K562 (cell line): Measurements from ENCODE around the gene MYO3B. TPM values are rescaled to one million over a fixed set of nuclear protein-coding genes. Genes with fewer than 3 reads are reported as not detected.

Source experiments
- BHLHE40 ChIP-seq: IDR thresholded peaks from 2 replicates; pipeline ENCODE4 v1.6.1; 2011; ENCODE audit warnings: low read length, improper control_type of control experiment
- E2F3 ChIP-seq: fragments of 250-450 bp; sonication (Bioruptor Pico); IDR thresholded peaks from 2 replicates; pipeline ENCODE4 v1.4.0; 2020; ENCODE audit warnings: mild to moderate bottlenecking
- ELF1 ChIP-seq: fragments of 200-800 bp; sonication (Bioruptor generic); IDR thresholded peaks from 2 replicates; pipeline ENCODE4 v1.6.1; 2016; ENCODE audit warnings: missing genetic modification characterization, missing compliant biosample characterization
- HNRNPK ChIP-seq: fragments of 200-400 bp; formaldehyde crosslinking; IDR thresholded peaks from one replicate; pipeline ENCODE4 v1.6.1; 2018; ENCODE audit warnings: mild to moderate bottlenecking, low read depth, low read length; ENCODE audit not compliant: poor library complexity, severe bottlenecking
- MTF1 ChIP-seq: fragments of 250-450 bp; sonication (Bioruptor Pico); IDR thresholded peaks from 2 replicates; pipeline ENCODE4 v1.9.0; 2021; ENCODE audit warnings: moderate library complexity, mild to moderate bottlenecking, inconsistent platforms, borderline replicate concordance
- PHB ChIP-seq: fragments of 250-450 bp; sonication (Bioruptor Pico); IDR thresholded peaks from 2 replicates; pipeline ENCODE4 v1.5.0; 2021
- SMARCB1 ChIP-seq: IDR thresholded peaks from 2 replicates; pipeline ENCODE4 v1.6.1; 2011; ENCODE audit warnings: improper control_type of control experiment, low read depth; ENCODE audit not compliant: insufficient read length
- ZNF589 ChIP-seq: fragments of 200-800 bp; sonication (Bioruptor generic); IDR thresholded peaks from 2 replicates; pipeline ENCODE4 v1.6.1; 2016; ENCODE audit warnings: low read depth, missing genetic modification characterization, missing compliant biosample characterization
- polyA plus RNA-seq, 8 experiments: library from polyadenylated mRNA; depleted of rRNA in 4 of 8; stranded (reverse) in 5 of 8; unstranded in 3 of 8; fragments of >200 nt; fragmentation: Nextera tagmentation in 2 of 8; fragmentation: Illumina TruSeq in 1 of 8; extraction: Ambion mirVana in 2 of 8; extraction: Trizol in 1 of 8; gene quantifications; 2 replicates each; pipeline versions ENCODE4 v1.2.1 to v1.2.3, GENCODE V29; 2011 to 2014; ENCODE audit warnings: inconsistent platforms in 1 of 8, missing spikeins in 1 of 8
- total RNA-seq, 7 experiments: library from RNA; depleted of rRNA in 6 of 7; stranded (reverse); fragments of >200 nt in 6 of 7; fragmentation: Illumina TruSeq in 2 of 7; extraction: Trizol in 2 of 7; gene quantifications; 2 replicates each; pipeline versions ENCODE4 v1.2.1 to v1.2.3, GENCODE V29; 2011 to 2021; ENCODE audit warnings: low replicate concordance in 1 of 7
- TF ChIP-seq, protein P1 (sequence below), 2 experiments: fragments of 200-800 bp in 1 of 2; sonication (Bioruptor generic) in 1 of 2; sonication (generic) in 1 of 2; formaldehyde crosslinking in 1 of 2; IDR thresholded peaks in 1 of 2; conservative IDR thresholded peaks in 1 of 2; 2 replicates each; pipeline versions ENCODE4 v1.5.0 to v1.6.1; 2016 to 2020; ENCODE audit warnings: missing compliant biosample characterization in 1 of 2, missing genetic modification characterization in 1 of 2, missing genetic modification reagents in 1 of 2
- TF ChIP-seq, protein P2 (sequence below): sonication (generic); formaldehyde crosslinking; IDR thresholded peaks from 2 replicates; pipeline ENCODE4 v1.8.0; 2022; ENCODE audit warnings: missing genetic modification reagents, mild to moderate bottlenecking, borderline replicate concordance
- TF ChIP-seq, protein P3 (sequence below), 2 experiments: fragments of 450-650 bp; formaldehyde crosslinking in 1 of 2; IDR thresholded peaks; 2 replicates each; pipeline versions ENCODE4 v1.4.0 to v1.6.1; 2014 to 2020; ENCODE audit warnings: mild to moderate bottlenecking in 2 of 2, borderline replicate concordance in 1 of 2, low read depth in 1 of 2
- TF ChIP-seq, protein P4 (sequence below): sonication (generic); formaldehyde crosslinking; IDR thresholded peaks from 2 replicates; pipeline ENCODE4 v1.8.1; 2023; ENCODE audit warnings: mild to moderate bottlenecking, missing genetic modification reagents, moderate library complexity

Gene MYO3B
- total and polyA plus RNA-seq, 9 of the 15 experiments (the other 6 are each of a cell fraction or from before 2014, with no cell fraction given): 2.7 to 6.5 (median 3.6) TPM

DNA sequence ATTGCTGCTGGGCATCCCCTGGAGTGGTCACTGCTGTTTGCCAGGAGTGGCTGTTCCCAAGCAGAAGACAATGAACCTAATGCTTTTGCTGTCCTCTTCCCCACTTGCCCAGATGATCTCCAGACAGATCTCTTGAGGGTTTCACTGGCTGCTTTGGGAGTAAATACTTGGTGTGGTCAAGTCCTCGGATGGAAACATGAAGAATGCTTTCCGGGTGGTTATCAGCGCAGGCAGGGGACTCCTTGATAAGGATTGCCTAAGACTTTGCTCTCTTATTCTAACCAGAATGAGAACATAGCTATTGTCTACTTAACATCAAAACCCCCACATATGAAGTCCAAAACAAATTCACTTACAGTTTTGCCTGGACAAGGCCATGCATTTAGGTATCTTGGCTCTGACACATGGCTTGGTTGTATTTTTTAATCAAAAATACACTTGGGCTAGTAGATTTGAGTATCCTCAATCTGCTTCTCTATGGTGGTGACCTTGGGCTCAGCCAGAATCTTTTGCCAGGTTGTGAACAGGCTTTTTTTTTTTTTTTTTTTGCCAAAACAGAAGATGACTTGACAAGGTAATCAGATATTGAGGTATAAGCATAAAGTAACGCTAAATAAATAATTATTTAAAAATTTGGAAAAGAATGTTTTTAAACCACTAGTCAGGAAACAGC, 34.8 kb upstream of the MYO3B start (continued):
- TF ChIP-seq, protein P1, sequence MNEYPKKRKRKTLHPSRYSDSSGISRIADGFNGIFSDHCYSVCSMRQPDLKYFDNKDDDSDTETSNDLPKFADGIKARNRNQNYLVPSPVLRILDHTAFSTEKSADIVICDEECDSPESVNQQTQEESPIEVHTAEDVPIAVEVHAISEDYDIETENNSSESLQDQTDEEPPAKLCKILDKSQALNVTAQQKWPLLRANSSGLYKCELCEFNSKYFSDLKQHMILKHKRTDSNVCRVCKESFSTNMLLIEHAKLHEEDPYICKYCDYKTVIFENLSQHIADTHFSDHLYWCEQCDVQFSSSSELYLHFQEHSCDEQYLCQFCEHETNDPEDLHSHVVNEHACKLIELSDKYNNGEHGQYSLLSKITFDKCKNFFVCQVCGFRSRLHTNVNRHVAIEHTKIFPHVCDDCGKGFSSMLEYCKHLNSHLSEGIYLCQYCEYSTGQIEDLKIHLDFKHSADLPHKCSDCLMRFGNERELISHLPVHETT (CRISPR knock-in tag; conservative IDR thresholded peaks at IDR 0.05 in 1 of 2, IDR thresholded peaks at IDR 0.05 in 1 of 2): peak in 1 of 2 experiments; percentile 76; a peak in 2 of 4 replicates
- no peak for TF ChIP-seq HNRNPK
- peak; percentile 30; the same call in 1 of the 2 replicates for TF ChIP-seq ELF1
- TF ChIP-seq, protein P2, sequence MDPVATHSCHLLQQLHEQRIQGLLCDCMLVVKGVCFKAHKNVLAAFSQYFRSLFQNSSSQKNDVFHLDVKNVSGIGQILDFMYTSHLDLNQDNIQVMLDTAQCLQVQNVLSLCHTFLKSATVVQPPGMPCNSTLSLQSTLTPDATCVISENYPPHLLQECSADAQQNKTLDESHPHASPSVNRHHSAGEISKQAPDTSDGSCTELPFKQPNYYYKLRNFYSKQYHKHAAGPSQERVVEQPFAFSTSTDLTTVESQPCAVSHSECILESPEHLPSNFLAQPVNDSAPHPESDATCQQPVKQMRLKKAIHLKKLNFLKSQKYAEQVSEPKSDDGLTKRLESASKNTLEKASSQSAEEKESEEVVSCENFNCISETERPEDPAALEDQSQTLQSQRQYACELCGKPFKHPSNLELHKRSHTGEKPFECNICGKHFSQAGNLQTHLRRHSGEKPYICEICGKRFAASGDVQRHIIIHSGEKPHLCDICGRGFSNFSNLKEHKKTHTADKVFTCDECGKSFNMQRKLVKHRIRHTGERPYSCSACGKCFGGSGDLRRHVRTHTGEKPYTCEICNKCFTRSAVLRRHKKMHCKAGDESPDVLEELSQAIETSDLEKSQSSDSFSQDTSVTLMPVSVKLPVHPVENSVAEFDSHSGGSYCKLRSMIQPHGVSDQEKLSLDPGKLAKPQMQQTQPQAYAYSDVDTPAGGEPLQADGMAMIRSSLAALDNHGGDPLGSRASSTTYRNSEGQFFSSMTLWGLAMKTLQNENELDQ (CRISPR knock-in tag): no peak
- TF ChIP-seq BHLHE40: peak; percentile 48; the same call in 1 of the 2 replicates
- no peak for TF ChIP-seq SMARCB1
- no peak for TF ChIP-seq PHB (CRISPR knock-in tag)
- peak; percentile 94 for TF ChIP-seq ZNF589 (CRISPR knock-in tag)
- TF ChIP-seq, protein P3, sequence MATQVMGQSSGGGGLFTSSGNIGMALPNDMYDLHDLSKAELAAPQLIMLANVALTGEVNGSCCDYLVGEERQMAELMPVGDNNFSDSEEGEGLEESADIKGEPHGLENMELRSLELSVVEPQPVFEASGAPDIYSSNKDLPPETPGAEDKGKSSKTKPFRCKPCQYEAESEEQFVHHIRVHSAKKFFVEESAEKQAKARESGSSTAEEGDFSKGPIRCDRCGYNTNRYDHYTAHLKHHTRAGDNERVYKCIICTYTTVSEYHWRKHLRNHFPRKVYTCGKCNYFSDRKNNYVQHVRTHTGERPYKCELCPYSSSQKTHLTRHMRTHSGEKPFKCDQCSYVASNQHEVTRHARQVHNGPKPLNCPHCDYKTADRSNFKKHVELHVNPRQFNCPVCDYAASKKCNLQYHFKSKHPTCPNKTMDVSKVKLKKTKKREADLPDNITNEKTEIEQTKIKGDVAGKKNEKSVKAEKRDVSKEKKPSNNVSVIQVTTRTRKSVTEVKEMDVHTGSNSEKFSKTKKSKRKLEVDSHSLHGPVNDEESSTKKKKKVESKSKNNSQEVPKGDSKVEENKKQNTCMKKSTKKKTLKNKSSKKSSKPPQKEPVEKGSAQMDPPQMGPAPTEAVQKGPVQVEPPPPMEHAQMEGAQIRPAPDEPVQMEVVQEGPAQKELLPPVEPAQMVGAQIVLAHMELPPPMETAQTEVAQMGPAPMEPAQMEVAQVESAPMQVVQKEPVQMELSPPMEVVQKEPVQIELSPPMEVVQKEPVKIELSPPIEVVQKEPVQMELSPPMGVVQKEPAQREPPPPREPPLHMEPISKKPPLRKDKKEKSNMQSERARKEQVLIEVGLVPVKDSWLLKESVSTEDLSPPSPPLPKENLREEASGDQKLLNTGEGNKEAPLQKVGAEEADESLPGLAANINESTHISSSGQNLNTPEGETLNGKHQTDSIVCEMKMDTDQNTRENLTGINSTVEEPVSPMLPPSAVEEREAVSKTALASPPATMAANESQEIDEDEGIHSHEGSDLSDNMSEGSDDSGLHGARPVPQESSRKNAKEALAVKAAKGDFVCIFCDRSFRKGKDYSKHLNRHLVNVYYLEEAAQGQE (IDR thresholded peaks at IDR 0.05; ENCODE audit: borderline replicate concordance): 0 out of 2 replicates have a peak, but pooled peaks have one; percentile 31
- TF ChIP-seq, protein P3 (CRISPR knock-in tag; IDR thresholded peaks at IDR 0.05; ENCODE audit: low read depth): no peak
- TF ChIP-seq, protein P4, sequence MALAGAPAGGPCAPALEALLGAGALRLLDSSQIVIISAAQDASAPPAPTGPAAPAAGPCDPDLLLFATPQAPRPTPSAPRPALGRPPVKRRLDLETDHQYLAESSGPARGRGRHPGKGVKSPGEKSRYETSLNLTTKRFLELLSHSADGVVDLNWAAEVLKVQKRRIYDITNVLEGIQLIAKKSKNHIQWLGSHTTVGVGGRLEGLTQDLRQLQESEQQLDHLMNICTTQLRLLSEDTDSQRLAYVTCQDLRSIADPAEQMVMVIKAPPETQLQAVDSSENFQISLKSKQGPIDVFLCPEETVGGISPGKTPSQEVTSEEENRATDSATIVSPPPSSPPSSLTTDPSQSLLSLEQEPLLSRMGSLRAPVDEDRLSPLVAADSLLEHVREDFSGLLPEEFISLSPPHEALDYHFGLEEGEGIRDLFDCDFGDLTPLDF (CRISPR knock-in tag): peak; percentile 13; the same call in 1 of the 2 replicates
- no peak for TF ChIP-seq E2F3
- no peak for TF ChIP-seq MTF1 (CRISPR knock-in tag)
